HEK293T (cell line): ENCODE data around the gene SYTL5.

Source experiments
- CTCF ChIA-PET: fragments of 350-600 bp; formaldehyde crosslinking; extraction: SDS; loops from one replicate; lab custom pipeline; 2021; ENCODE audit warnings: antibody characterized with exemption, inconsistent platforms; lab: Yijun Ruan, JAX
- POLR2A ChIA-PET: fragments of 350-600 bp; formaldehyde crosslinking; extraction: SDS; loops from one replicate; lab custom pipeline; 2020; ENCODE audit warnings: antibody characterized with exemption, inconsistent platforms; lab: Yijun Ruan, JAX
- DNase-seq: peaks from one replicate; pipeline ENCODE4 v3.0.0; 2012; ENCODE audit warnings: mixed read lengths; ENCODE audit errors: extremely low spot score
- ARNT ChIP-seq: fragments of 450-650 bp; IDR thresholded peaks from 2 replicates; pipeline ENCODE4 v1.6.1; 2017; ENCODE audit warnings: mild to moderate bottlenecking
- BHLHE40 ChIP-seq: fragments of 450-650 bp; IDR thresholded peaks from 2 replicates; pipeline ENCODE4 v1.6.1; 2016; ENCODE audit warnings: mild to moderate bottlenecking, moderate library complexity, borderline replicate concordance
- CTBP1 ChIP-seq: fragments of 450-650 bp; IDR thresholded peaks from 2 replicates; pipeline ENCODE4 v1.6.1; 2016; ENCODE audit warnings: borderline replicate concordance
- ELF4 ChIP-seq: fragments of 450-650 bp; IDR thresholded peaks from 2 replicates; pipeline ENCODE4 v1.6.1; 2017; ENCODE audit warnings: antibody characterized with exemption
- FOXA1 ChIP-seq: fragments of 450-650 bp; IDR thresholded peaks from 2 replicates; pipeline ENCODE4 v1.6.1; 2016; ENCODE audit warnings: mild to moderate bottlenecking
- FOXK2 ChIP-seq: fragments of 450-650 bp; IDR thresholded peaks from 2 replicates; pipeline ENCODE4 v1.6.1; 2016; ENCODE audit warnings: mild to moderate bottlenecking
- FOXM1 ChIP-seq: fragments of 450-650 bp; IDR thresholded peaks from 2 replicates; pipeline ENCODE4 v1.6.1; 2017; ENCODE audit warnings: mild to moderate bottlenecking, borderline replicate concordance
- HDGF ChIP-seq: fragments of 450-650 bp; IDR thresholded peaks from 2 replicates; pipeline ENCODE4 v1.6.1; 2017; ENCODE audit warnings: antibody characterized with exemption, borderline replicate concordance
- L3MBTL2 ChIP-seq: fragments of 450-650 bp; conservative IDR thresholded peaks from 2 replicates; pipeline ENCODE4 v1.6.1; 2016; ENCODE audit warnings: mild to moderate bottlenecking
- LEF1 ChIP-seq: fragments of 450-650 bp; IDR thresholded peaks from 2 replicates; pipeline ENCODE4 v1.6.1; 2017; ENCODE audit warnings: mild to moderate bottlenecking, borderline replicate concordance
- NFRKB ChIP-seq: fragments of 450-650 bp; IDR thresholded peaks from 2 replicates; pipeline ENCODE4 v1.6.1; 2016; ENCODE audit warnings: mild to moderate bottlenecking, moderate library complexity
- PKNOX1 ChIP-seq: fragments of 450-650 bp; IDR thresholded peaks from 2 replicates; pipeline ENCODE4 v1.6.1; 2016
- SP1 ChIP-seq: fragments of 450-650 bp; IDR thresholded peaks from 2 replicates; pipeline ENCODE4 v1.6.1; 2017
- SUZ12 ChIP-seq: fragments of 450-650 bp; IDR thresholded peaks from 2 replicates; pipeline ENCODE4 v1.6.1; 2016; ENCODE audit warnings: mild to moderate bottlenecking
- TARDBP ChIP-seq: fragments of 450-650 bp; IDR thresholded peaks from 2 replicates; pipeline ENCODE4 v1.6.1; 2016
- ZNF384 ChIP-seq: fragments of 450-650 bp; IDR thresholded peaks from 2 replicates; pipeline ENCODE4 v1.6.1; 2016

Gene SYTL5

GRCh38 chrX:38087594-38087993, 81.2 kb downstream of the SYTL5 start:
- ChIA-PET CTCF (interaction anchor here (0.7 kb wide), 1 partner anchor 253 kb away, joined by 4 read pairs; no protein-coding TSS in a partner anchor), POLR2A (no interaction called here)
- no peak for TF ChIP-seq LEF1
- no peak for TF ChIP-seq ELF4
- no peak for TF ChIP-seq SUZ12
- no peak for TF ChIP-seq L3MBTL2
- no peak for TF ChIP-seq FOXM1
- TF ChIP-seq FOXK2 = no peak
- TF ChIP-seq ARNT = no peak
- no peak for TF ChIP-seq ZNF384
- TF ChIP-seq NFRKB = no peak
- no peak for TF ChIP-seq BHLHE40
- TF ChIP-seq TARDBP = no peak
- TF ChIP-seq CTBP1 = no peak
- TF ChIP-seq PKNOX1 = no peak
- no peak for TF ChIP-seq FOXA1
- no peak for TF ChIP-seq SP1
- no peak for TF ChIP-seq HDGF
- no peak for DNase-seq

GRCh38 chrX:38089173-38089982, 83.0 kb downstream of the SYTL5 start:
- no peak for DNase-seq
- TF ChIP-seq ARNT = no peak
- TF ChIP-seq TARDBP = no peak
- no peak for TF ChIP-seq FOXA1
- no peak for TF ChIP-seq CTBP1
- TF ChIP-seq HDGF = no peak
- no peak for TF ChIP-seq SP1
- TF ChIP-seq NFRKB = no peak
- TF ChIP-seq BHLHE40 = no peak
- CTCF ChIA-PET = no interaction called here
- POLR2A ChIA-PET = no interaction called here

- CTCF ChIA-PET = no interaction called here
- POLR2A ChIA-PET = no interaction called here
- TF ChIP-seq L3MBTL2 (no peak), FOXM1 (no peak), HDGF (no peak), SP1 (no peak), ELF4 (no peak), LEF1 (no peak), FOXA1 (no peak), SUZ12 (no peak), CTBP1 (no peak), PKNOX1 (no peak), FOXK2 (no peak)
- no peak for DNase-seq
Measured at GRCh38 chrX:38095971-38096529, 89.7 kb downstream of the SYTL5 start.

- no peak for DNase-seq
- TF ChIP-seq FOXM1 (no peak), BHLHE40 (no peak), HDGF (no peak), L3MBTL2 (no peak), PKNOX1 (no peak), NFRKB (no peak)
- ChIA-PET POLR2A (no interaction called here), CTCF (no interaction called here)
Measured at GRCh38 chrX:38099688-38100087, 93.3 kb downstream of the SYTL5 start.

GRCh38 chrX:38102240-38102639, 95.9 kb downstream of the SYTL5 start:
- CTCF ChIA-PET = no interaction called here
- TF ChIP-seq BHLHE40 = no peak
- no peak for TF ChIP-seq ARNT
- TF ChIP-seq HDGF = no peak
- no peak for TF ChIP-seq FOXA1
- no peak for TF ChIP-seq SP1
- no peak for TF ChIP-seq L3MBTL2
- no peak for TF ChIP-seq ELF4
- TF ChIP-seq TARDBP = no peak
- no peak for TF ChIP-seq SUZ12
- TF ChIP-seq ZNF384 = no peak
- no peak for TF ChIP-seq CTBP1
- TF ChIP-seq FOXK2 = no peak
- no peak for TF ChIP-seq FOXM1
- no peak for TF ChIP-seq NFRKB
- no peak for TF ChIP-seq LEF1
- TF ChIP-seq PKNOX1 = no peak
- no peak for DNase-seq
- POLR2A ChIA-PET = no interaction called here

- POLR2A ChIA-PET = no interaction called here
- CTCF ChIA-PET = no interaction called here
- no peak for TF ChIP-seq SP1
- TF ChIP-seq HDGF = no peak
- TF ChIP-seq TARDBP = no peak
- no peak for TF ChIP-seq FOXM1
- TF ChIP-seq ARNT = no peak
- TF ChIP-seq NFRKB = no peak
- no peak for TF ChIP-seq ELF4
- TF ChIP-seq FOXA1 = no peak
- no peak for TF ChIP-seq BHLHE40
- no peak for TF ChIP-seq LEF1
- TF ChIP-seq PKNOX1 = no peak
- no peak for DNase-seq
Measured at GRCh38 chrX:38102875-38103274, 96.5 kb downstream of the SYTL5 start.
